ENCODE measurements around the gene B3GNT7.

GRCh38 chr2:231390667-231391066, 4.8 kb upstream of the B3GNT7 start:
- no peak for TF ChIP-seq CTCF (IDR thresholded peaks at IDR 0.05)
- TF ChIP-seq POLR2A (IDR thresholded peaks at IDR 0.05) = no peak
